ENCODE data around the gene LLGL1. TPM values are rescaled to one million over a fixed set of nuclear protein-coding genes. Genes with fewer than 3 reads are reported as not detected.

LLGL1 gene
- total RNA-seq, 4 donors from 2014 or later, result 25.7 to 30.3 (median 28.0) TPM

GRCh38 chr17:18267927-18268711 lies 42.7 kb downstream of the LLGL1 start:
- Histone ChIP-seq H3K9me3 (no peaks in the 10 kb centered on the region), H3K27ac (no peak overlapping the region), H3K4me1 (peaks cover 0 to 4% (median 0%) of the 10 kb centered on the region in 3 donors), H3K27me3 (no peaks in the 10 kb centered on the region), H3K4me3 (no peak overlapping the region), H3K36me3 (peaks cover 10 to 41% (median 20%) of the 10 kb centered on the region in 3 donors)
- no peak for TF ChIP-seq POLR2A (IDR thresholded peaks at IDR 0.05)
- TF ChIP-seq, protein P1, sequence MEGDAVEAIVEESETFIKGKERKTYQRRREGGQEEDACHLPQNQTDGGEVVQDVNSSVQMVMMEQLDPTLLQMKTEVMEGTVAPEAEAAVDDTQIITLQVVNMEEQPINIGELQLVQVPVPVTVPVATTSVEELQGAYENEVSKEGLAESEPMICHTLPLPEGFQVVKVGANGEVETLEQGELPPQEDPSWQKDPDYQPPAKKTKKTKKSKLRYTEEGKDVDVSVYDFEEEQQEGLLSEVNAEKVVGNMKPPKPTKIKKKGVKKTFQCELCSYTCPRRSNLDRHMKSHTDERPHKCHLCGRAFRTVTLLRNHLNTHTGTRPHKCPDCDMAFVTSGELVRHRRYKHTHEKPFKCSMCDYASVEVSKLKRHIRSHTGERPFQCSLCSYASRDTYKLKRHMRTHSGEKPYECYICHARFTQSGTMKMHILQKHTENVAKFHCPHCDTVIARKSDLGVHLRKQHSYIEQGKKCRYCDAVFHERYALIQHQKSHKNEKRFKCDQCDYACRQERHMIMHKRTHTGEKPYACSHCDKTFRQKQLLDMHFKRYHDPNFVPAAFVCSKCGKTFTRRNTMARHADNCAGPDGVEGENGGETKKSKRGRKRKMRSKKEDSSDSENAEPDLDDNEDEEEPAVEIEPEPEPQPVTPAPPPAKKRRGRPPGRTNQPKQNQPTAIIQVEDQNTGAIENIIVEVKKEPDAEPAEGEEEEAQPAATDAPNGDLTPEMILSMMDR (IDR thresholded peaks at IDR 0.05), result no peak
- 47% methylated on average over 5 to 14 of the region's 14 CpGs for WGBS, 2 donors
- DNase-seq, result no peak
- intact Hi-C loops (cut with DNase I), result no loop called here

GRCh38 chr17:18270046-18270931 lies 44.9 kb downstream of the LLGL1 start:
- Histone ChIP-seq H3K4me1 (peaks cover 0 to 4% (median 0%) of the 10 kb centered on the region in 3 donors), H3K27ac (no peak overlapping the region), H3K4me3 (no peak overlapping the region), H3K27me3 (no peaks in the 10 kb centered on the region), H3K36me3 (peaks cover 1 to 40% (median 2%) of the 10 kb centered on the region in 3 donors), H3K9me3 (no peaks in the 10 kb centered on the region)
- 76 to 86% methylated on average over 6 to 12 of the region's 14 CpGs for WGBS, 2 donors
- no peak for TF ChIP-seq POLR2A (IDR thresholded peaks at IDR 0.05)
- TF ChIP-seq, protein P1 (IDR thresholded peaks at IDR 0.05), result no peak
- intact Hi-C loops (cut with DNase I), result no loop called here
- no peak for DNase-seq

DNA sequence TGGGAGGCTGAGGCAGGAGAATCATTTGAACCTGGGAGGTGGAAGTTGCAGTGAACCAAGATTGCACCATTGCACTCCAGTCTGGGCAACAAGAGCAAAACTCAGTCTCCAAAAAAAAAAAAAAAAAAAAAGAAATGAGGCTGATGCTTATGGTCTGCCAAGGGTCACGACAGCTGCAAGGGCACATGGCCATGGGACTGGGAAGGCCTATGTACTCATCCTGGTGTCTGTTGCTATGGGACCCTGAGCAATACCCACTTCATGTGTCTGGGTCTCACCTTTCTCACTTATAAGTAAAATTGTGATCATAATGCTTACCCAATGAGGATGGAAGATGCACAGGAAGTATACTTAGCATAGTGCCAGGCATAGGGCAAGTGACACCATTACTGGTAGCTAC lies 51.6 kb downstream of the LLGL1 start:
- WGBS, 2 donors, result 92 to 100% methylated on average over 1 of the region's 1 CpG
- no peaks in the 10 kb centered on the region for H3K27me3 ChIP-seq
- intact Hi-C loops (cut with DNase I), result no loop called here
- no peak overlapping the region for H3K27ac ChIP-seq
- DNase-seq, result no peak
- no peaks in the 10 kb centered on the region for H3K4me1 ChIP-seq
- peaks cover 14 to 92% (median 33%) of the 10 kb centered on the region in 3 donors for H3K36me3 ChIP-seq
- TF ChIP-seq, protein P1 (IDR thresholded peaks at IDR 0.05), result no peak
- no peak for TF ChIP-seq POLR2A (IDR thresholded peaks at IDR 0.05)
- no peaks in the 10 kb centered on the region for H3K9me3 ChIP-seq
- H3K4me3 ChIP-seq, result no peak overlapping the region

DNA sequence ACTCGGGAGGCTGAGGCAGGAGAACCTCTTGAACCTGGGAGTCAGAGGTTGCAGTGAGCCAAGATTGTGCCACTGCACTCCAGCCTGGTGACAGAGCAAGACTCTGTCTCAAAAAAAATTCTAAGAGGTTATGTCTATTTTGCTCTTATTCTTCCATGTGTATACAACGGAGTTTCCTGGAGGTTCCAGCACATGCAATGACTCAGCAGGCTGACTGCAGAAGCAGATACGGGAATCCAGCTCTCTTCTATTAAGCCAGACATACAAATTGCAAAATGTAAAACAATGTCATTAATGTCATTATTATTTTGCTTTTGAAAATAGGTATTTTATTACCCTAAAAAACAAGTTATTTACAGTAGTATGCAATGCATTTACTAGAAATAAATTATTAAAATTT lies 53.4 kb downstream of the LLGL1 start:
- no peak overlapping the region for H3K4me3 ChIP-seq
- no peak for DNase-seq
- peaks cover 21 to 98% (median 44%) of the 10 kb centered on the region in 3 donors for H3K36me3 ChIP-seq
- H3K4me1 ChIP-seq, result no peaks in the 10 kb centered on the region
- TF ChIP-seq, protein P1 (IDR thresholded peaks at IDR 0.05), result no peak
- no peak for TF ChIP-seq POLR2A (IDR thresholded peaks at IDR 0.05)
- no peak overlapping the region for H3K27ac ChIP-seq
- intact Hi-C loops (cut with DNase I), result no loop called here
- no peaks in the 10 kb centered on the region for H3K27me3 ChIP-seq
- WGBS, 2 donors, result 75 to 79% methylated on average over 3 of the region's 3 CpGs
- no peaks in the 10 kb centered on the region for H3K9me3 ChIP-seq

GRCh38 chr17:18280249-18280648 lies 54.8 kb downstream of the LLGL1 start:
- 80% methylated on average over 2 of the region's 4 CpGs; no CpG with 5 or more reads in 1 of the 2 donors for WGBS, 2 donors
- no peak overlapping the region for H3K4me3 ChIP-seq
- no peak for DNase-seq
- H3K27me3 ChIP-seq, result no peaks in the 10 kb centered on the region
- H3K9me3 ChIP-seq, result no peaks in the 10 kb centered on the region
- peaks cover 21 to 100% (median 44%) of the 10 kb centered on the region in 3 donors for H3K36me3 ChIP-seq
- TF ChIP-seq, protein P1 (IDR thresholded peaks at IDR 0.05), result no peak
- no peak for TF ChIP-seq POLR2A (IDR thresholded peaks at IDR 0.05)
- no peak overlapping the region for H3K27ac ChIP-seq
- intact Hi-C loops (cut with DNase I), result no loop called here
- no peaks in the 10 kb centered on the region for H3K4me1 ChIP-seq

Measured in esophagus squamous epithelium (tissue), 5 donors.